Adipose tissue (tissue), 3 donors: ENCODE data around the gene KCNIP2. TPM values are rescaled to one million over a fixed set of nuclear protein-coding genes. Genes with fewer than 3 reads are reported as not detected.

Experiments used
- H3K27ac ChIP-seq: one replicate; pipeline ENCODE4 v1.5.1; 2013; ENCODE audit warnings: low read depth, low read length
- WGBS, 3 donors: extraction: QIAGEN DNeasy Blood & Tissue Kit; methylation state at CpG; one replicate each; pipeline ENCODE4 v1.1.7; 2013; 5-methylcytosine and 5-hydroxymethylcytosine counted together
- polyA plus RNA-seq, 3 donors: library from polyadenylated mRNA; stranded (reverse); fragments of 200-250 nt; gene quantifications; one replicate each; pipeline ENCODE4 v1.2.3, GENCODE V29; 2013
- donor health status: healthy with polysubstance abuse.
- donor health status: Bipolar disorder and iron deficiency.
- donor health status: healthy.

KCNIP2 gene
- polyA plus RNA-seq, 3 donors = 12.0 to 219 (median 42.7) TPM

DNA sequence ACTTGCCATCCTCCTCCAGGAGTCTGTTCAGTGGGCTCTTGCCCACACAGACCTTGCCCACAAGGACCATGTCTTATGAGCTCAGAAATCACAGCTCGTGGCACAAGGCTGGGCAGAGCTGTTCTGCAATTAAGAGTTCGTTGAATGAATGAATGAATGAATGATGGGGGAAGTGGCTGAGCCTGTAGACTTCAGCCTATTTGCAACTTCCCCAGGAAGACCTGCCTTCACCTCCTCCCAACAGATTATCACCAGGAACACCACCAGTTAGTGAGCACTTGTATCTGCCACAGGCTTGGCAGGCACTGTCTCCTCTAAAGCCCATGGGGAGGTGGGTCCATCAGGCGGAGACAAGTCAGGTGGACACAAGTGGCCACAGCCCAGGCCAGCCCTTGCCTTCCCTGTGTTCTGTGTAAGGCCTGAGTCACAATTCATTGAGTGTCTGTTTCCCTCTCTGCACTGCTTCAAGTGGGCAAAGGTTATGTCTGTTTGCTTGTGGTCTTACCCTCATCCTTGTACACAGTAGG, 65.9 kb downstream of the KCNIP2 start:
- H3K27ac ChIP-seq = no peak overlapping the region
- WGBS, 3 donors = 82 to 93% (median 83%) methylated on average over 3 of the region's 3 CpGs

GRCh38 chr10:101776161-101776817, 67.3 kb downstream of the KCNIP2 start:
- WGBS, 3 donors = 6 to 16% (median 8%) methylated on average over 38 to 71 of the region's 74 CpGs
- H3K27ac ChIP-seq = no peak overlapping the region

Other genes with a start within 250 kb of the KCNIP2 start
- gene FBXW4, start 148.6 kb downstream of the KCNIP2 start, polyA plus RNA-seq = 10 to 100 TPM; 31.1 to 50.8 (median 34.0) TPM
- gene FGF8, start 67.7 kb downstream of the KCNIP2 start, polyA plus RNA-seq = under 1 TPM in 1 of 3 donors, not detected in 2; 0.36 TPM
- 10 to 100 TPM; 18.1 to 38.1 (median 26.5) TPM for gene NPM3, start 60.4 kb downstream of the KCNIP2 start, polyA plus RNA-seq
- gene OGA, start 25.4 kb downstream of the KCNIP2 start, polyA plus RNA-seq = 10 to 100 TPM; 24.6 to 47.9 (median 47.6) TPM
- 10 to 100 TPM in 2 of 3 donors, 1 to 10 TPM in 1; 9.6 to 14.0 (median 10.0) TPM for gene ARMH3, start 212.4 kb upstream of the KCNIP2 start, polyA plus RNA-seq
- gene HPS6, start 221.5 kb upstream of the KCNIP2 start, polyA plus RNA-seq = 10 to 100 TPM in 1 of 3 donors, 1 to 10 TPM in 2; 5.5 to 10.5 (median 9.1) TPM